HG02943 (cell line): ENCODE data around the gene SPRYD4.
"Not testable (repeated sequence)": the region's sequence is repeated elsewhere in the genome, so short reads cannot be mapped to it uniquely, and the experiment has no call there.

ENCODE experiments used
- ATAC-seq: cut with Tn5 transposase; IDR thresholded peaks from one replicate; pipeline ENCODE4 v1.9.1; 2021; ENCODE audit warnings: mild to moderate bottlenecking, low read depth, moderate library complexity; ENCODE audit not compliant: unreplicated experiment

SPRYD4 gene

GRCh38 chr12:56476143-56476542 lies 7.8 kb downstream of the SPRYD4 start:
- no peak for ATAC-seq

GRCh38 chr12:56476972-56477432 lies 8.6 kb downstream of the SPRYD4 start:
- no peak for ATAC-seq

GRCh38 chr12:56477521-56478225 lies 9.3 kb downstream of the SPRYD4 start:
- no peak for ATAC-seq

DNA sequence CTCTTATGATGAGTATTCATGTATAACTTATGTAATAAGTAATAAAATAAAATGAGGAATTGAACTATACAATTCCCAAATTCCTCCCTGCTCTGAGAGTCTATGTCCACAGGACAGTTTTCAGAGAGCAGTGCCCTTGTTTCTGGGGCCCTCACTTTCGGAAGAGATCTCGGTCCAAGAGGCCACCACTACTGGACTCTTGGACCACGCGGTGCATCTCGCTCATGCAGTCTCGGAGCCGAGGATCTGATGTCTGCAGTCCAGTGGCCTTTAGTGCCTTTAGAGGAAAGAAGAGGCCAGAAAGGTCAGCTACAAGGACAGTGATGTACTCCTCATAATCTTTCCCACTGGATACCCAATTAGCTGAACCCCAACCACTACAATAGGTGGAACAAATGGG lies 11.2 kb downstream of the SPRYD4 start:
- no peak for ATAC-seq

DNA sequence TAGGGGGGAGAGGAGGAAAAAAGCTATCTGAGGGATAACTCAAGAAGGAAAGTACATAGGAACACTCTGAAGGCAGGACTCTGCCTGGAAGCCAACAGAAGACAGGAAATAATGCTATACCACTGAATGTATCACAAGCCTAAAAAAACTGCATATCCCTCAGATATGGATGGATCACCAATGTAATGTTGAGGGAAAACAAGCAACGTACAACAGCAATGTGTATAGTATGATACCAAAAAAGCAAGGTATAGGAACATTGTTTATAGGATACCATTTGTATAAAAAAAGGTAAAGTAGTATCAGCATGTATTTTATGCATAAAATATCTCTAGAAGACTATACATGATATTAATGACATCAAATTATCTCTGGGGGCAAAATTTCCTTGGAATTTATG lies 16.2 kb downstream of the SPRYD4 start:
- no peak for ATAC-seq

DNA sequence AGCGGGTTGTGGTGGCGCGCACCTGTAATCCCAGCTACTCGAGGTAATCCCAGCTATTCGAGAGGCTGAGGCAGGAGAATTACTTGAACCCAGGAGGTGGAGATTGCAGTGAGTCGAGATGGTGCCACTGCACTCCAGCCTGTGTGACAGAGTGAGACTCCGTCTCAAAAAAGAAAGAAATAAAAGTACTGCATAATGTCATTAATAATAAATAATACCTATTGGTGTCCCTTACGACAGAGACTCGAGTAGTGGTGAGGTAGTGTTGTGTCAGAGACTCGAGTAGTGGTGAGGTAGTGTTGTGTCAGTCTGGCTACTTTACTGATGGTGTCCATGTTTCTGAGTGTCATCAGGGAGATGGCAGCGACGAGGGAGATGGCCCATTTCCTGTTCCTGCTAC lies 18.3 kb downstream of the SPRYD4 start:
- no peak for ATAC-seq

DNA sequence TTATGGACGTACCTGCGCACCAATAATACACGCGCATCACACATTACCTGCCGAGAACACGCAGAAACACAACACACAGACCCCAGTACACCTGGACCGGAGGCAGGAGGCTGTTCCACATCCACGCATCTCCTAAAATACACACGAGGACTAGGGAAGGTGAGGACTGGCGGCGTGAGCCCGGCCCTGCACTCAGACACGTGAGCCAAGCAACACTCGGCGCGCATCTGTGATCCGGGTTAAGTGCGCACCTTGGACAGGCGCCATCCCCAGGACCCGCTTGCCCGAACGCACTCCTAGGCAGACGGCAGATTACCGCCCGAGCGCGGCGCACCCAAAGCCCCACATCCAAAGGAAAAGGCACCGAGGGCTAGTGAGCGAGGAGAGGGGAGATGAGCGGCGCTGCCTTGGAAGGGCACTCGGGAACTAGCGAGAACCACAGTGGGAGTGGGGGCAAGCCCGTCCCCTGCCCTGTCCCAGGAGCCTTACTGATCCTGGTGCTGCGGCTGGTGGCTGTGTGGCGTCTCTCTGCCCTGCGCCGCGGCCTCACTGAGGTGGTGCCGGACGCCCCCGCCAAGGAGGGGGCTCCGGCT lies 19.2 kb downstream of the SPRYD4 start:
- ATAC-seq, result peak; percentile 27

DNA sequence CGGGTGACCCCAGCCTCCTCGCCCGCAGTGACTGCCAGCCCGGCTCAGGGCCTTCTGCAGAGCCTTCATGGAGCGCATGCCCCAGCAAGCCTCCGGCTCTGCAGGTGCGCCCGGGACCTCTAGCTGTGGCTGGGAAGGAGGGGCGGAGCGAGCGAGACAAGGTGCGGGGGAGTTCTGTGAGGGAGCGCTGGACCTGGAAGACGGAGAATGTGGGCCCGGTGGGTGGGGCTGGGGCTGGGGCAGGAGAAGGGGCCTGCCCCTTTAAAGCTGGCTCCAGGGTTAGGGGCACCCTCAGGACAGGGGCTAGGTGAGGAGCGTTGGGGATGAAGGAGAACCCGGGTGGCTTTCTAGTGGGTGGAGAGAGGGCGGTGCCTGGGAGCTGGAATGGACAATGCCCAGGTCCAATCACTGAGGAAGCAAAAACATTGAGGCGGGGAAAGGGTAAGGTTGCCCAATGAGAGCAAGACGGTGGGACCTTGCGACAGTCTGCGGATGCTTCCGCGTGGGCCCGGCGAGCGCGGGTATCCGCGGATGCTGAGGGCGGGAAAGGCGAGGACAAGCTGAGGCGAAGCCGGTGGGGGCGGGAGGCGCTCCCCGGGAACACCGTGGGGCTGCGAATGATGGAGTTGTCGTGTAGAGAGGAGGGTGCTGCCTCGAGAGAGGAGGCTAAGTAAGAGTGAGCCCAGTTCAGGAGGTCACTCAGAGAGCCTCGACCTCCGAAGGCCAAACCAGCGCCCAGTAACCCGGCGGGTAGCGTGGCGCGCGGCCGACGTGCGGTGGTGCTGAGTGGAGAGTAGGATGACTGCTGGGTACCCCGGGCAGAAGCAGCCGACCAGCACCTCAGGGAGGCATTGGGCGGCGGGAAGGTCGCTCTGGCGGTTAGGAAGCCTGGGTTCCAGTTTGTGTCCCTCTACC lies 19.9 kb downstream of the SPRYD4 start, which contains the start of gene GLS2:
Gene GLS2 (minus strand): TSS at position 121 of the 915 bp plus-strand sequence. CDS start 43 bp downstream, at position 78.
- peak; percentile 81 for ATAC-seq

DNA sequence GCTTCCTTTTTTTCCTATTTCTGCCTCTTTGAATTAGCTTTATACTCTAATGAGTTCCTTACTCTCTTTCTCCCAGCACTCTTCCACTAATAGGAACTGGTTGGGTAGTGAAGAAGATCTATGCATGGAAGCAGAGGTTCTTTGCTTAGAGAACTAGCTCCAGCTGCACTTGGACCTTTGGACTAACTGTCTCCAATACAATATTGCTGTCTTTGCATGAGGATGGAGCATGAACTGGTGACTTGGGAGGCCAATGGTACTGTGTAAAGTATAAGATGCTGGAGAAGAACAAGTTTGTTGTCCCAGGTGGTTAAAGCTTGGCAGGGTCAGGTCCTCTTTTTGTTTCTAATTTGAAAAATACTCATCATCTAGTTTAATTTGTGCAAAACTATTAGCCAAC lies 22.0 kb downstream of the SPRYD4 start:
- no peak for ATAC-seq

- ATAC-seq, result not testable (repeated sequence)
Observed at GRCh38 chr12:56493409-56494105, 25.2 kb downstream of the SPRYD4 start.

DNA sequence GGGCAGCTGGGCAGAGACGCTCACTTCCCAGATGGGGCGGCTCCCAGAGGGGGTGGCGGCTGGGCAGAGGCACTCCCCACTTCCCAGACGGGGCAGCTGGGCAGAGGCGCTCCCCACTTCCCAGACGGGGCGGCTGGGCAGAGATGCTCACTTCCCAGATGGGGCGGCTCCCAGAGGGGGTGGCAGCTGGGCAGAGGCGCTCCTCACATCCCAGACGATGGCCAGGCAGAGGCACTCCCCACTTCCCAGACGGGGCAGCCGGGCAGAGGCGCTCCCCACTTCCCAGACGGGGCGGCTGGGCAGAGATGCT lies 25.7 kb downstream of the SPRYD4 start:
- not testable (repeated sequence) for ATAC-seq

GRCh38 chr12:56494481-56494880 lies 26.1 kb downstream of the SPRYD4 start:
- not testable (repeated sequence) for ATAC-seq

DNA sequence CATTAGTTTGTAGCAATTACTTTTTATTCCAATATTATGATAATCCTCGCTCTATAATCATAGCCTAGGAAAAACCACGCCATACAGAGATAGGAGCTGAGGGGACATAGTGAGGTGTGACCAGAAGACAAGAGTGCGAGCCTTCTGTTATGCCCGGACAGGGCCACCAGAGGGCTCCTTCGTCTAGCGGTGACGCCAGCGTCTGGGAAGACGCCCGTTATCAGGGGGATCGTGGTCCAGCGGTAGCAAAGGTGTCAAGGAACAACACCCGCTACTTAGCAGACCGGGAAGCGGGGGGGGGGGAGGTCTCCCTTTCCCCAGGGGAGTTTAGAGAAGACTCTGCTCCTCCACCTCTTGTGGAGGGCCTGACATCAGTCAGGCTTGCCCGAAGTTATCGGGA lies 28.3 kb downstream of the SPRYD4 start:
- ATAC-seq, result not testable (repeated sequence)

DNA sequence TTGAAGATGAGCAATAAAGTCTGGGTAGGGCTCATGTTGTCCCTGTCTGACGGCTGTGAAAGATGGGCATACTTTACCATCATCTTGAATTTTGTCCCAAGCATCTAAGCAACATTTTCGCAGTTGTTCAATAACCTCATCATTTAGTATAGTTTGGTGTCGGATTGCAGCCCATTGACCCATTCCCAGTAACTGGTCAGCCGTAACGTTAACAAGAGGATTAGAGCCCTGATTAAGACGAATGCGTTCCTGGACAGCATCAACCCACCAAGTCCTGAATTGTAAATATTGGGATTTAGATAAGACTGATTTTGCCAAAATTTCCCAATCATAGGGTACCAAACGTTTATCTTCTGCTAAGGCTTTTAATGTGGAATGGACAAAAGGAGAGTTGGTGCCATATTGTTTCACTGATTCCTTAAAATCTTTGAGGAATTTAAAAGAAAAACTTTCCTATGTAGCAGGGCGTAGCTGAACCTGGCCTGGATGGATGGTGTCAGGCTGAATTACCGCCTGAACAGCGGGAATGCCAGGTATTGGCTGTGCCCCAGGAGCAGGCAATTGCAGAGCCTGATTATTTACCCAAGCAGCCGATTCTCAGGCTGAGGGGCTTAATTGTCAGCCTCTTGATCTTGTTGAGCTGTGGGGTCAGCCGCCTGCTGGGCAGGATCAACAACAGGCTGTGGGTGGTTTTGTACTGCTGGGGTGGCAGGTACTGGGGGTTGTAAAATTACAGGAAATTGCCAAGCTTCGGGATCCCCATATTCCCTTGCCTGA lies 29.9 kb downstream of the SPRYD4 start:
- ATAC-seq, result not testable (repeated sequence)

GRCh38 chr12:56499452-56499851 lies 31.1 kb downstream of the SPRYD4 start:
- not testable (repeated sequence) for ATAC-seq

DNA sequence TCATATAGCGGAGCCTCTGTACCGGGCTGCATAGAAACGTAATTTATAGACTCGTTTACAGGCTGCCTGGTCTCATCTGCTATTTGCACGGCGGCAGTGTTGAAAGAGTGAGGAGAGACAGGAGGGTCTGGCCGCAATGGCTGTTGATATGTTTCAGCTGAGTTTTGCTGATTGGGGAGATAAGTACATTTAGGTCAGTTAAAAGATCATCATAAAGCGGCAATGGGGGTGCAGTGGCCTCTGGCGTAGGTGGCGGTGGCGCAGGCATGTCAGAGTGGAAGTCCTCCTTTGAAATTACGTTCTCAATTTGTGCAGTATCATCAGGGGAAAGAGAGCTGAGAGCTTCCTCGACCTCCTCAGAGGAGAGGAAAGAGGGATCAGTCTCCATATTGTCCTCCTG lies 31.5 kb downstream of the SPRYD4 start:
- ATAC-seq, result not testable (repeated sequence)

DNA sequence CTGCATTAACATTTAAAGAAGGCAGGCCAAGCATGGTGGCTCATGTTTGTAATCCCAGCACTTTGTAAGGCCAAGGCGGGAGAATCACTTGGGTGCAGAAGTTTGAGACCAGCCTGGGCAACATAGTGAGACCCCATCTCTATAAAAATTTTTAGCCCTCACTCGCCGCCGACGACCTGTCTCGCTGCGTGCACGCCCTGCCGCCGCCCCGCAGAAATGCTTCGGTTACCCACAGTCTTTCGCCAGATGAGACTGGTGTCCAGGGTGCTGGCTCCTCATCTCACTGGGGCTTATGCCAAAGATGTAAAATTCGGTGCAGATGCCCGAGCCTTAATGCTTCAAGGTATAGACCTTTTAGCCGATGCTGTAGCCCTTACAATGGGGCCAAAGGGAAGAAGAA lies 42.4 kb downstream of the SPRYD4 start:
- ATAC-seq, result no peak

- not testable (repeated sequence) for ATAC-seq
Observed at GRCh38 chr12:56514014-56514318, 45.6 kb downstream of the SPRYD4 start.

DNA sequence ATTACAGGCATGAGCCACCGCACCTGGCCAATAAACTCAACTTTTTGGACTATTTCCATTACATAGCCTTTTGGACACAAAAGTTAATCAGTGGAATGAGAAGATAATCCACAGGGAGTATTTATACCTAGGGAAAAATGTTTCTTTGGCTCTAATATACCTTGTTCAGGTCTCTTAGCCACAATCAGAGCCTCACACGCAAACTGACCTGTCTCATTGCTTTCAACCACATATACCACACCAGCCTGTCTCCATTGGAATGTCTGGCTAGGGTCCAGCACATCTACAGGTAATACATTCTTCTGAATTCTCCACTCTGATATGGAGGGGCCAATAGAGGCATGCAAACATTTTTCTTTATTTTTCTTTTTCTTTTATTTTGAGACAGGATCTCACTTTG lies 49.5 kb downstream of the SPRYD4 start:
- no peak for ATAC-seq

DNA sequence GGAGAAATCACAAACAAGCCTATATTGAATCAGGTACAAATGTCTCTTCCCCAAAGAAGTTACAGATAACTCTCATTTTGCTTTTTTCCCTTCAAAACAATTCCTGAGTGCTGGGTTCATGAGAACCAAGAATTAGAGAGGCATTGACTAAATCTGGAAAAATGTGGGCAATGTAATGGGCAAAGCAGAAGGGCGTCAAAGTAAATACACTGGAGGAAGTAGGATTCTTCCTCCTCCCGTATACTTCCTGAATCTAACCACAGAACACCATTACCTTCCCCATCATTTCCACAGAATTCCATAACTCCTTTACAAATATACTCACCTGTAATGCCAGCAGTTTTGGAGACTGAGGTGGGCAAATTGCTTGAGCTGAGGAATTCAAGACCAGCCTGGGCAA lies 50.2 kb downstream of the SPRYD4 start:
- no peak for ATAC-seq
